ENCODE data around the gene MUC22. TPM values are rescaled to one million over a fixed set of nuclear protein-coding genes. Genes with fewer than 3 reads are reported as not detected.

The MUC22 gene
- total and polyA plus RNA-seq, 4 donors = 0.02 to 0.11 (median 0.05) TPM

DNA sequence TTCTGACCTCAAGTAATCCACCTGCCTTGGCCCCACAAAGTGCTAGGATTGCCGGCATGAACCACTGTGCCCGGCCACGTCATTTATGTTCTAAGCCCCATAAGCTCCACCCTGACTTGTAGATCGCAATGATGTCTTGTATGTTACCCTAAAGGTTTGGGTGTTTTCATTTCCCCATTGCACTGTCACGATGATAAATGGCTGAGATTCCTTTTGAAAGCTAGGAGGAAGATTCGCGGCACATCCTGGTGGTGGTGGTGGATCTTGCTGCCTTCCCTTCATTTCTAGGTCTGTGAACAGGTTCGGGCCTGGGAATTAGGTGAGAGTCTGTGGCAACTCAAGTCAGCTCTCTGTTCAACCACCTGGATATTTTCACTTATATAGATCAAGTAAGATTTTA lies 28.3 kb downstream of the MUC22 start:
- Histone ChIP-seq H3K27me3 (ENCODE audit: control insufficient read depth in 3 of 3, insufficient read depth in 3 of 3, low read length in 2 of 3) (peaks cover 0 to 5% (median 0%) of the 10 kb centered on the region in 3 donors), H3K4me3 (no peak overlapping the region), H3K36me3 (ENCODE audit: control insufficient read depth in 4 of 4, insufficient read depth in 4 of 4, low read length in 4 of 4) (no peaks in the 10 kb centered on the region), H3K27ac (ENCODE audit: low read depth in 1 of 2, low read length in 1 of 2) (no peak overlapping the region), H3K9ac (ENCODE audit: insufficient read depth in 1 of 2, low read length in 2 of 2) (no peak overlapping the region), H3K4me1 (ENCODE audit: control insufficient read depth in 5 of 5, insufficient read depth in 5 of 5, low read length in 5 of 5) (peaks cover 0 to 3% (median 0%) of the 10 kb centered on the region in 5 donors), H3K9me3 (ENCODE audit: control insufficient read depth in 4 of 4, insufficient read depth in 3 of 4, low read length in 3 of 4) (no peaks in the 10 kb centered on the region)
- TF ChIP-seq, protein P1, sequence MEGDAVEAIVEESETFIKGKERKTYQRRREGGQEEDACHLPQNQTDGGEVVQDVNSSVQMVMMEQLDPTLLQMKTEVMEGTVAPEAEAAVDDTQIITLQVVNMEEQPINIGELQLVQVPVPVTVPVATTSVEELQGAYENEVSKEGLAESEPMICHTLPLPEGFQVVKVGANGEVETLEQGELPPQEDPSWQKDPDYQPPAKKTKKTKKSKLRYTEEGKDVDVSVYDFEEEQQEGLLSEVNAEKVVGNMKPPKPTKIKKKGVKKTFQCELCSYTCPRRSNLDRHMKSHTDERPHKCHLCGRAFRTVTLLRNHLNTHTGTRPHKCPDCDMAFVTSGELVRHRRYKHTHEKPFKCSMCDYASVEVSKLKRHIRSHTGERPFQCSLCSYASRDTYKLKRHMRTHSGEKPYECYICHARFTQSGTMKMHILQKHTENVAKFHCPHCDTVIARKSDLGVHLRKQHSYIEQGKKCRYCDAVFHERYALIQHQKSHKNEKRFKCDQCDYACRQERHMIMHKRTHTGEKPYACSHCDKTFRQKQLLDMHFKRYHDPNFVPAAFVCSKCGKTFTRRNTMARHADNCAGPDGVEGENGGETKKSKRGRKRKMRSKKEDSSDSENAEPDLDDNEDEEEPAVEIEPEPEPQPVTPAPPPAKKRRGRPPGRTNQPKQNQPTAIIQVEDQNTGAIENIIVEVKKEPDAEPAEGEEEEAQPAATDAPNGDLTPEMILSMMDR (IDR thresholded peaks at IDR 0.05; ENCODE audit: control extremely low read depth, extremely low read depth) = no peak
- 91 to 92% methylated on average over 8 of the region's 8 CpGs for WGBS, 2 donors
- DNase-seq = no peak
- ATAC-seq (ENCODE audit: insufficient read depth, low FRiP score) = no peak

DNA sequence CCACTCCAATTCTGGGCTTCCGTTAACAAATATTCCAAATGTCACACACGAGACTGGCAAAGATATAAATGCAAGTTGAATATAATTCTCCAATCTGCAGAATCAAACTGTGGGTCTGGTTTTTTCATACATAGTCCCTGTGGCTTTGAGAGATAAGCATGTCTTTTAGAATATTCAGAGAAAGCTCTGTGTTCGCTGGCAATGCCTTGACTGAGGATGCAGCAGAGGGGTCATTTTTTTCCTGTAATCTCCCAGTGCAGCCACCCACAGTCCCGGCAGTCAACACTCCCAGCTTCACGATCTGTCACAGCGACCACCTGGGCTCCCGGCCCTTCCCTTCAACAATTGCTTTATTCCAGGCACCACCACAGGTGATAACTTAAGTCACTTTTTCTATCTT lies 30.5 kb downstream of the MUC22 start:
- H3K9me3 ChIP-seq (ENCODE audit: control insufficient read depth in 4 of 4, insufficient read depth in 3 of 4, low read length in 3 of 4) = no peaks in the 10 kb centered on the region
- 78 to 82% methylated on average over 7 of the region's 7 CpGs for whole genome bisulfite sequencing, 2 donors
- no peak overlapping the region for H3K4me3 ChIP-seq
- no peaks in the 10 kb centered on the region for H3K36me3 ChIP-seq (ENCODE audit: control insufficient read depth in 4 of 4, insufficient read depth in 4 of 4, low read length in 4 of 4)
- DNase-seq (no peak), ATAC-seq (ENCODE audit: insufficient read depth, low FRiP score) (no peak)
- H3K9ac ChIP-seq (ENCODE audit: insufficient read depth in 1 of 2, low read length in 2 of 2) = no peak overlapping the region
- H3K27me3 ChIP-seq (ENCODE audit: control insufficient read depth in 3 of 3, insufficient read depth in 3 of 3, low read length in 2 of 3) = peaks cover 0 to 5% (median 0%) of the 10 kb centered on the region in 3 donors
- H3K4me1 ChIP-seq (ENCODE audit: control insufficient read depth in 5 of 5, insufficient read depth in 5 of 5, low read length in 5 of 5) = peaks cover 0 to 3% (median 0%) of the 10 kb centered on the region in 5 donors
- TF ChIP-seq, protein P1 (IDR thresholded peaks at IDR 0.05; ENCODE audit: control extremely low read depth, extremely low read depth) = no peak
- peak overlapping the region in 1 of 2 donors; percentile 35 for H3K27ac ChIP-seq (ENCODE audit: low read depth in 1 of 2, low read length in 1 of 2)

DNA sequence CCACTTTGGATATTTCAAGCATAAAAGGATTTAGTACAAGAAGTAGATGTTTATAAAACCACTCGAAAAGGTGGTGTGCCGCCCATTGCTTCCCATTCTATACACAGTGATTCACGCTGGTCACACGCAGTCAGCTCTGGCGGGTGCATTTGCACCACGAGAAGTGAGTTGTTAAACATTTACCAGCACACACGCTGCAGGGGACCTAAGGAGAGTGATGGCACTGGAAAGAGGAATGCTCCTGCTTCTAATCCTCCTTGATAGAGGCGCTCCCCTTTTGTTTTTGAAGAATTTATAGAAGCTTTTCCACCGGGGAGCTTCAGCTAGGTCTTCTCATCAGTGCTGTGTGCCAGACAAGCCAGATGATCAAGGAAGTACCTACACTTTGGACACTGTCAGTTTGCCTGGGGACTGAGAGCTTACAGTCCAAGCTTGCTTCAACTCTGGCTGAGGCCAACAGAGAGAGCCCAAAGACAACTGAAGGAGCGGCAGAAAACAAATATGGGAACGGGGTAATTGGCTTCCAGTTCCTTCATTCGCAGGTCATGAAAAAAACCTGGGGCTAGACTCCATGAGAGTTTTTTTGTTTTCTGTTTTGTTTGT lies 31.2 kb downstream of the MUC22 start:
- Histone ChIP-seq H3K27ac (ENCODE audit: low read depth in 1 of 2, low read length in 1 of 2) (no peak overlapping the region), H3K9ac (ENCODE audit: insufficient read depth in 1 of 2, low read length in 2 of 2) (no peak overlapping the region), H3K4me1 (ENCODE audit: control insufficient read depth in 5 of 5, insufficient read depth in 5 of 5, low read length in 5 of 5) (peaks cover 0 to 3% (median 0%) of the 10 kb centered on the region in 5 donors), H3K9me3 (ENCODE audit: control insufficient read depth in 4 of 4, insufficient read depth in 3 of 4, low read length in 3 of 4) (no peaks in the 10 kb centered on the region), H3K27me3 (ENCODE audit: control insufficient read depth in 3 of 3, insufficient read depth in 3 of 3, low read length in 2 of 3) (peaks cover 0 to 4% (median 0%) of the 10 kb centered on the region in 3 donors), H3K4me3 (no peak overlapping the region), H3K36me3 (ENCODE audit: control insufficient read depth in 4 of 4, insufficient read depth in 4 of 4, low read length in 4 of 4) (no peaks in the 10 kb centered on the region)
- ATAC-seq (ENCODE audit: insufficient read depth, low FRiP score) (no peak), DNase-seq (no peak)
- TF ChIP-seq, protein P1 (IDR thresholded peaks at IDR 0.05; ENCODE audit: control extremely low read depth, extremely low read depth) = no peak
- 69 to 83% methylated on average over 12 of the region's 12 CpGs for WGBS, 2 donors

DNA sequence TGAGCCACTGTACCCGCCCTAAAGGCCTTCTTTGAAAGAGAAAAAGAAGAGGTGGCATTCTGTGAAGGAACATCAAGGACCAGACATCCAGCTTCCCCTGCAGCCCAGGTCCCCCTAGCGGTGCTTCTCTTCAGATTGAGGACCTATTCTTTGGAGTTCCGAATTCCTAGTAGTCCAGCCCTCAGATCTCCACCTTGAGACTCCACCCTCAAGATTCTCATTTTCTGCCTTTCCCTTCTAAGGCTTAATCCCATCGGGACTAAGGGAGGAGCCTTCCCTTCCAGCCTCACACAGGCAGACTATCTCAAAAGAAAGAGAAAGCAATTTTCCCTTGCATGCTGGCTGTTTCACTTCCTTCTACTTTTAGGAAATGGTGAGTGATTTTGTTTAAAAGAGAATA lies 32.5 kb downstream of the MUC22 start:
- H3K27me3 ChIP-seq (ENCODE audit: control insufficient read depth in 3 of 3, insufficient read depth in 3 of 3, low read length in 2 of 3) = peaks cover 0 to 3% (median 0%) of the 10 kb centered on the region in 3 donors
- H3K36me3 ChIP-seq (ENCODE audit: control insufficient read depth in 4 of 4, insufficient read depth in 4 of 4, low read length in 4 of 4) = no peaks in the 10 kb centered on the region
- 25 to 30% methylated on average over 4 of the region's 4 CpGs for WGBS, 2 donors
- ATAC-seq (ENCODE audit: insufficient read depth, low FRiP score) (peak; percentile 53), DNase-seq (peak in 2 of 3 donors; percentile 29 to 67)
- H3K9ac ChIP-seq (ENCODE audit: insufficient read depth in 1 of 2, low read length in 2 of 2) = no peak overlapping the region
- H3K9me3 ChIP-seq (ENCODE audit: control insufficient read depth in 4 of 4, insufficient read depth in 3 of 4, low read length in 3 of 4) = no peaks in the 10 kb centered on the region
- H3K27ac ChIP-seq (ENCODE audit: low read depth in 1 of 2, low read length in 1 of 2) = no peak overlapping the region
- no peaks in the 10 kb centered on the region for H3K4me1 ChIP-seq (ENCODE audit: control insufficient read depth in 5 of 5, insufficient read depth in 5 of 5, low read length in 5 of 5)
- no peak overlapping the region for H3K4me3 ChIP-seq
- TF ChIP-seq, protein P1 (IDR thresholded peaks at IDR 0.05; ENCODE audit: control extremely low read depth, extremely low read depth) = peak; percentile 27

Measured in lung (tissue), 12 donors.